ENCODE measurements around the gene CC2D1A. TPM values are rescaled to one million over a fixed set of nuclear protein-coding genes. Genes with fewer than 3 reads are reported as not detected.
A peak's percentile ranks its signal among the peaks of the same experiment; 100 is the strongest.

Gene CC2D1A
- total and polyA plus RNA-seq, 8 donors = 24.8 to 381 (median 38.5) TPM

DNA sequence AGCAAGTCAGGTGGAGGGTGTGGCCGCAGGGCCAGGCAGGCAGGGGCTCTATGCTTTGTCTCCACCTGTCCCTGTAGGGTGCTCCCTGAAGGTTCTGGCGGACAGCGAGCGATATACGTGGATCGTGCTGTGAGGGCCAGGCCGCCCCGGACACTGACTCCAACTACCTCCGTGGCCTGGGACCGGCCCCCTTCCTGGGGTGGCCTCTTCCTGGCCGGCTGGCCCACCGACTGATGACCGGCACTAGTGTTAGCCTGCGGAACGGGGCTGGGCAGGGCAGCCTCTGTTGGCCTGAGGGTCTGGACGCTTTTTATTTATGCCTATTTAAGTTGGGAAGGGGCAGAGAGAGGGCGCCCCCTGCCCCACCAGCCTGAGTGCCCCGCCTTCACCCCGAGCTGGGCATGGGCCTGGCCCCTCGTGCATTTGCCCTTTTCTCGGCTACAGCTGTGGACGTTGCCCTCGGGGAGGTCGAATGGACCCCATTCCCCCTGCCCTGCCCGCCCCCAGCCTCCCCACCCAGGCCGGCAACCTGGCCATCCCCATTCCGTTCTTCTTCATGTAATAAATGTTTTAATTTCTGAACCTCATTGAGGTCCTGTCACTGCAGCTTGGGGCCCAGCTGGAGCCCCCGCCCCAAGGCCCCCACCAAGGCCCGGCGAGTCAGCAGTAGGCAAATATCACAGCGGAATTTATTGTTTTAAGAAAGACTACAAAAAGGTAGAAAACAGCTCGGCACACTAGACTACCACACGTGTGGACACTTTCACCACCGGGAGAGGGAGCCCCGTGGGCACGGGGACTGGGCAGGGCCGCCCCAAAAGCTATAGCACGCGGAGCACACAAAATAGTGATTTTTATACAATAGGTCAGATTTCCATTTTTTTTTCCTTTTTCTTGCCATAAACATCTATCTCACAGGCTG lies 55.1 kb downstream of the CC2D1A start:
- H3K27me3 ChIP-seq = no peaks in the 10 kb centered on the region
- TF ChIP-seq, protein P1, sequence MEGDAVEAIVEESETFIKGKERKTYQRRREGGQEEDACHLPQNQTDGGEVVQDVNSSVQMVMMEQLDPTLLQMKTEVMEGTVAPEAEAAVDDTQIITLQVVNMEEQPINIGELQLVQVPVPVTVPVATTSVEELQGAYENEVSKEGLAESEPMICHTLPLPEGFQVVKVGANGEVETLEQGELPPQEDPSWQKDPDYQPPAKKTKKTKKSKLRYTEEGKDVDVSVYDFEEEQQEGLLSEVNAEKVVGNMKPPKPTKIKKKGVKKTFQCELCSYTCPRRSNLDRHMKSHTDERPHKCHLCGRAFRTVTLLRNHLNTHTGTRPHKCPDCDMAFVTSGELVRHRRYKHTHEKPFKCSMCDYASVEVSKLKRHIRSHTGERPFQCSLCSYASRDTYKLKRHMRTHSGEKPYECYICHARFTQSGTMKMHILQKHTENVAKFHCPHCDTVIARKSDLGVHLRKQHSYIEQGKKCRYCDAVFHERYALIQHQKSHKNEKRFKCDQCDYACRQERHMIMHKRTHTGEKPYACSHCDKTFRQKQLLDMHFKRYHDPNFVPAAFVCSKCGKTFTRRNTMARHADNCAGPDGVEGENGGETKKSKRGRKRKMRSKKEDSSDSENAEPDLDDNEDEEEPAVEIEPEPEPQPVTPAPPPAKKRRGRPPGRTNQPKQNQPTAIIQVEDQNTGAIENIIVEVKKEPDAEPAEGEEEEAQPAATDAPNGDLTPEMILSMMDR (IDR thresholded peaks at IDR 0.05) = no peak
- TF ChIP-seq POLR2AphosphoS5 (IDR thresholded peaks at IDR 0.05) (no peak), POLR2A (IDR thresholded peaks at IDR 0.05) (no peak), EP300 (IDR thresholded peaks at IDR 0.05) (no peak)
- no peak overlapping the region for H3K27ac ChIP-seq
- 87 to 90% (median 89%) methylated on average over 37 to 39 of the region's 39 CpGs for WGBS, 5 donors
- H3K4me1 ChIP-seq = peaks cover 0 to 11% (median 2%) of the 10 kb centered on the region in 4 donors
- no peak for DNase-seq
- H3K36me3 ChIP-seq = peaks cover 63 to 100% (median 99%) of the 10 kb centered on the region in 4 donors
- no peak overlapping the region for H3K4me3 ChIP-seq
- intact Hi-C loops (cut with DNase I; ENCODE audit: low total_unique reads) = no loop called here
- H3K9me3 ChIP-seq = no peaks in the 10 kb centered on the region

DNA sequence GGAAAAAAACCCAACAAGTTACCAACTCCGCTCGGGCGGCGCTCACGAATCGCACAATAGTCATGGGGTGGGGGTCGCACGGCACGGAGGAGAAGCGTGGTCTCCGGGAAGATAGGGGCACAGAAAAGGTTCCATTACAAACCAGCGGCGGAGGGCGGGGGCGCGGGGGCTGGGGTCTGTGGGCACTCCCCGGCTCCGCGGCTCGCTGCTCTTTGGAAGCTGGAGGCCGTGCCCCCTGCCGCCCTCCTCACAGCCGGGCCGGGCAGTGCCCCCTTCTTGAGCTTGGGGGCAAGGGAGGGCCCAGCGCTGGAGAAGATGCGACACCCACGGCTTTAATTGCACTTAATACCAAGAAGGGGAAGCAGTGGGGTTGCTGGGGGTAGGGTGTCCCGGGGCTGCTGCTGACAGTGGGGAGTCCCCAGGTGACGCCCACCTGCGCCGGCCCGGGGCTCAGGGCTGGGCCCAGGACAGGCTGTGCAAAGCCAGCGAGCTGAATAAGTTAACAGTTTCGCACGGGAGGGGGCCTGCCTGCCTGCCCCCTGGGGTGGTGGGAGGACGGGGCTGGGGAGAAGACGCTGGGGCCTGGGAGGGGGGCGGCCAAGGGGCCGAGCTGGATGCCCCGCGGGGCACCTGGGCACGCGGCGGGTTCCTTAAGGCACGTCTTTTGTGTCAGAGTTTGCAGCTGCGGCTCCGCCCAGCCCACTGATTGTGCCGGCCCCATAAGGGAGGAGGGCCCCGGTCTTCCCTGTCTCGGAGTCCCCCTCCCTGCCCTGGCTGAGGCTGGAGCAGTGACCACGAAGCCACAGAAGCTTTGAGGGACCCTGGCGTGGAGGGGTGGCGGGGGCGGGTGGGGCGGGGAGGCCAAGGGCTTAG lies 56.1 kb downstream of the CC2D1A start:
- 67 to 80% (median 76%) methylated on average over 46 to 55 of the region's 55 CpGs for WGBS, 5 donors
- DNase-seq = peak in 1 of 2 donors; percentile 78
- intact Hi-C loops (cut with DNase I; ENCODE audit: low total_unique reads) = no loop called here
- peaks cover 62 to 100% (median 99%) of the 10 kb centered on the region in 4 donors for H3K36me3 ChIP-seq
- peak overlapping the region; percentile 31 to 37 (median 31) for H3K4me3 ChIP-seq
- no peaks in the 10 kb centered on the region for H3K9me3 ChIP-seq
- peak overlapping the region in 1 of 5 donors; percentile 35 for H3K27ac ChIP-seq
- TF ChIP-seq, protein P1 (IDR thresholded peaks at IDR 0.05) = no peak
- TF ChIP-seq POLR2AphosphoS5 (IDR thresholded peaks at IDR 0.05) (no peak), EP300 (IDR thresholded peaks at IDR 0.05) (no peak), POLR2A (IDR thresholded peaks at IDR 0.05) (no peak)
- H3K4me1 ChIP-seq = peaks cover 0 to 11% (median 2%) of the 10 kb centered on the region in 4 donors
- H3K27me3 ChIP-seq = no peaks in the 10 kb centered on the region

DNA sequence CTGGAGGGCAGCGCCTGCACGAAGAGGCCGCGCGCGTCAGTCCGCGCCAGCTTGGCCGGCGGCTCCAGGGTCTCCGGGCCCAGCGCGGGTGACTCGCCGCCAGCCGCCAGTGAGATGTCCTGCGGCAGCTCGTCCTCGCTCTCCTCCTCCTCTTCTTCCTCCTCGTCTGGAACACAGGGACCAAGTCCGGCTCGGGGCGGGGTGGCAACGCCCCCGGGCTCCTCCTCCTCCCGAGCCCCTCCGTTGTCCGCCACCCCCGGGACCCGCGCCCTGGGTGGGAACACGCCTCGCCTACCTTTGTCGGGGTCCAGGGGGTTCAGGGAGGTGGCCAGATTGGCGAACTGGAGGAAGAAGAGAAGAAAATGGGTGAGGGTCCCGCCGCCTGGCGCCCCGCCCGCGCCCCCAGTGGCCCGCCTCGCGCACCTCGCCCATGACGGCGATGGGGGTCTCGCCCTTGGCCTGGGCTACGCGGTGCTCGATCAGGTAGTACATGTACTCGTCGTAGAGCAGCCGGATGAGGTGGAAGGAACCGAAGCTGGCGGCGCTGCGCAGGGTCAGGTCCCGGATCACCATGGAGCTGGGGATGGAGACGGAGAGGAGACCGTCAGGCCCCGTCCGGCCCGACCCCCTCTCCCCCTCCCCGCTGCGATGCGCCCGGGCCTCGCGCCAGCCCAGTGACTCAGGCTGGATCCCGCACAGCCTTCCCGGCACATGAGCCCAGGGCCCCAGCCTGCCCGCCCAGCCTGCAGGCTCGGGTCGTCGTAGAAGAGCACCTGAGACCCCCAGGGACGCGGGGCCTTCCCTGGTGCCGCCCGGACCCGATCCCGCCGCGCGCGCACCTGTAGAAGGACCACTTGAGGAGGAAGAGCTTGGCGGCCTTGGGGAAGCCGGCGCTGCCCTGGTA lies 57.0 kb downstream of the CC2D1A start:
- no peaks in the 10 kb centered on the region for H3K27me3 ChIP-seq

More for the DNA sequence above, 57.0 kb downstream of the CC2D1A start:
- DNase-seq = peak in 1 of 2 donors; percentile 84
- Histone ChIP-seq H3K36me3 (peaks cover 63 to 100% (median 99%) of the 10 kb centered on the region in 4 donors), H3K4me3 (peak overlapping the region; percentile 31 to 37 (median 31)), H3K27ac (peak overlapping the region in 2 of 5 donors; percentile 22 to 35), H3K4me1 (peaks cover 0 to 11% (median 2%) of the 10 kb centered on the region in 4 donors), H3K9me3 (no peaks in the 10 kb centered on the region)
- 62 to 81% (median 78%) methylated on average over 53 to 89 of the region's 89 CpGs for WGBS, 5 donors
- no peak for TF ChIP-seq POLR2A (IDR thresholded peaks at IDR 0.05)
- TF ChIP-seq, protein P1 (IDR thresholded peaks at IDR 0.05) = no peak
- TF ChIP-seq POLR2AphosphoS5 (IDR thresholded peaks at IDR 0.05) = no peak
- TF ChIP-seq EP300 (IDR thresholded peaks at IDR 0.05) = no peak
- intact Hi-C loops (cut with DNase I; ENCODE audit: low total_unique reads) = no loop called here

All from stomach (tissue), 9 donors.